Measurements from ENCODE around the gene CRYBA2.

Gene CRYBA2

DNA sequence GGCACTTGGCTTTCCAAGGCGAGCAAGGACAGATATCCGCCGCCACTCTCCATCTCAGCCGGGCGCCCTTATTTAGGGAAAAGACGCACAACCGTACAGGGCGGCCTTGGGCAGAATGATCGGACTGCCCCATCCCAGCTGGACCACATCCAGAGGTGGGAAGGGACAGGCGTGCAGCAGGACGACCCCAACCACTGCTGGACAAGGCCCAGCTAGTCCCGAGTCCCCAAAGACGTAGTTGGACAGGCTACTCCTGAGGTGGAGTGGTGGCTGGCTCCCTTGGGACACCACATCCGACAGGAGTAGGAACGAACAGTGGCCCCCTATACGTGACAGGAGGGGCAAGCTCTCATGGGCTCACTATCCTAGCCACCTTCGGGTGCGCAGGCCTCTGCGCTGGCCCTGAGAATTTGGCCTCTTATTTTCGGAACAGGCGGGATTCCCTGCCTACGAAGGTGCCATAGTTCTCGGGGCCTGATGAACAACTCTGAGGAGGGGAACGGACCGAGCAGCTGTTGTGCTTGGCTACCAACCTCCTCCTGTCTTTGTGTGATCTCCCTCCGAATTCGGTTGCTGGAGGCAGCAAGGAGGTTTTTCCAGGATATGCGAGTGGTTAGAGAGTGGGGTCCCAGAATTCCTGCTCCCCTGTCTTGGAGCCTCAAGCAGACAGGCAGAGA, 10.5 kb downstream of the CRYBA2 start:
- DNase-seq (ENCODE audit: low read depth), result no peak

DNA sequence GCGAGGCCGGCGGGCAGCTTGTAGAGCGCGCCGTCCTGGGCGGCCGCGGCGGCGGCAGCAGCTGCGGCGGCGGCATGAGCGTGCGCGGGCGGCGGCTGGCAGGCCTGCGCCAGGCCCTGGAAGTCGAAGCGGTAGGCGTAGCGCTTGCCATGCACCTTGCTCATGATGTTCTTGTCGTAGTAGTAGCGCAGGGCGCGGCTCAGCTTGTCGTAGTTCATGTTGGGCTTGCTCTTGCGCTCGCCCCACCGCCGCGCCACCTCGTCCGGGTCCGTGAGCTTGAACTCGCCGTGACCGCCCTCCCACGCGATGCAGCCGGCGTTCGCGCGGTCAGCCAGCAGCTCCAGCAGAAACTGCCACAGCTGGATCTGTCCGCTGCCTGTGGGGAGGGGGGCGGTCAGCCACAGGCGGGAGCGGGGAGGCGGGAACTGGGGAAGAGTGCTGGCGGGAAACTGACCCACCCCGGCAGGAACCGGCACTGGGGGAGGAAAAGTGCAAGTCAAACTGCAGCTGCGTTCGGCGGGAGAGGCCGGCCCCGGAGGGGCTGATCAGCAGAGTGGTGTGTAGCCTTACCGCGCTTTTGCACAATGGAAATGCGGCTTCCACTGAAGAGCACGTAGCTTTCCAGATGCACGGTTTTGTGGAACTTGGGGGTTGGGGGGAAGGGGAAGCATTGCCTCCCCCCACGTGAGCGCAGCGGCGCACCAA, 11.2 kb downstream of the CRYBA2 start:
- DNase-seq (ENCODE audit: low read depth), result no peak

DNA sequence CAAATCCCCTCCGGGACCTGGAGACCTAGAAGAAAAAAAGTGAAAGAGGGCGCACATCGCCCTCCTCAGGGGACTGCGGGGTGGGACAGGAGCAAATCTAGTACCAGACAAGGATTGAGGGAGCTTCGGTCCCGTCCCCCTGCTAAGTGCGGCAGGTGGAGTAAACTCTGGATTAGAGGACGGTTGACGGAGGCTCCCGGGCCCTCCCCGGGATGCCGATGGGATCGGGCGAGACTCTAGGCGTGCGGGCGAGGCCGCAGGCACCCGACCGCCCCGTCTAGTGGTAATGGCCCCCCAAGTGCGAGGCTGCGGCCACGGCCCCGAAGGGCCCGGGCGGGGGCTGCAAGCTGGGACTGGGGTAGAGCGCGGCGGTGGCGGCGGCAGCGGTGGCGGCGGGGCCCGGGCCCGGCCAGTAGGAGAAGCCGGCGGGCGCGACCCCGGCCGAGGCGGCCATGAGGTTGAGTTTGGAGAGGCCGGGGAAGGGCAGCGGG, 11.8 kb downstream of the CRYBA2 start:
- no peak for DNase-seq (ENCODE audit: low read depth)

DNA sequence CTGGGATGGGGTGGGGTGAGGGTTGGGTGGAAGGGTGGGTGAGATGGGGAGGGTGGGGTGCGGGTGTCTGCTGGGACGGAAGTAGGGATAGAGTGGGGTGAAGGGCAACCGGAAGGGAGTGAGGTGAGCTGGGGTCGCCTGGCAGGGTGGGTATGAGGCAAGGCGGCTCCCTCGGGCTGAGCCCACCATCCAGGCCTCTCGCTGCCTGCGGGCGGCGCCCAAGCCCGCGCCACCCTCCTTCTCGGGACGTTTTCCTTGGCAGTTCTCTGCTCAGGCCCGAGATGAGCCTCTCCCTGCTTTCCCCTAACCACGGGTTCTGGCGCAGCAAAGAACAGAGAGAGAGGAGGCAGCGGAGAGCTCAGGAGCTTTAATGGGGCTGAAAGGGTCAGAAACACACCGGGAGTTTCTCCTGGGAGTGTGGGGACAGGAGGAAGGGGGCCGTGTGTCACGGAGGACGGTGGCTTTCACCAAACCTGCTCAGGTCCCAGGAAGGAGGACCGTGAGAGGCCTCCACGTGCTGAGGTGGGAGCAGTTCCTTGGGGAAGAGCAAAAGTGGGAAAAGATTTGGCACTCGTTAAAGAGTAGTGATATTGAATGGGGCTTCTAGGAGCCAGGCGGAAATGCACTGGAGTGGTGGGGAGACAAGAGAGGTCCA, 12.4 kb downstream of the CRYBA2 start:
- DNase-seq (ENCODE audit: low read depth), result no peak

DNA sequence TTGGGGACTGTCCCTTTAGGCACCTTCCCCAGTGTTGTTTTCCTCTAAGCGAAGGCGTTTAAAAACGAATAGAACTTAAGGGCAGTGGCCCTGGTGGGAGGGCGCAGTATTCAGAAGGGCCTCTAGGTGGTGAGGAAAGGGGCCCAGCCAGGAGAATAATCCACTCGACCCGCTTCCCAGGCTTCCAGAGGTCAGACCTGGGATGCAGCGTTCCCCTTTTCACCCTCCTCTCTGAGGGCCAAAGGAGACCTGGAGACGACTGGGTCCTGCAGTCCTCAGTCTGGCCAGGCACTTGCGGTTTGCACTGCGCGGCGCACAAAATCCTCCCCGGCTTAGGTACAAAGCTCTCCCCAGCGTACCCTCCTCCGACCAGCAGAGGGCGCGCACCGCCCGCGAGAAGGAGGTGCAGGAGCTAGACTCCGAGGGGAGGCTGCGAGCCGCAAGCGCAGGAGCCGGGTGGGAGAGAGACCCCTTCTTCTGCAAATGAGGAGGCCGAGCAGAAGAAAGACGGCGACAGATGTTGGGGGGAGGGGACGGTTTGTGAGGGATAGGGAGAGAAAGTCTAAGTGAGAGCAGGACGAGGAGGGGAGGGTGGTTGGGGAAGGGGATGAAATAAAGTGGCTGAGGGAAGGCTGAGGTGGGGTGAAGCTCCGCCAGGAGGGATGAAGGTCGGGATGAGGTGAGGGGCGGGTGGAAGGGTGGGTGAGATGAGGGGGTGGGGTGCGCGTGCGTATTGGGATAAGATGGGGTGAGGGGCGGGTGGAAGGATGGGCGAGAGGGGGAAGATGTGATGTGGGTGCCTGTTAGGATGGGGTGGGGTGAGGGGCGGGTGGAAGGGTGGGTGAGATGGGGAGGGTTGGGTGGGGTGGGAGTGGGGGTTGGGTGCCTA, 13.1 kb downstream of the CRYBA2 start:
- DNase-seq (ENCODE audit: low read depth), result peak; percentile 42

DNA sequence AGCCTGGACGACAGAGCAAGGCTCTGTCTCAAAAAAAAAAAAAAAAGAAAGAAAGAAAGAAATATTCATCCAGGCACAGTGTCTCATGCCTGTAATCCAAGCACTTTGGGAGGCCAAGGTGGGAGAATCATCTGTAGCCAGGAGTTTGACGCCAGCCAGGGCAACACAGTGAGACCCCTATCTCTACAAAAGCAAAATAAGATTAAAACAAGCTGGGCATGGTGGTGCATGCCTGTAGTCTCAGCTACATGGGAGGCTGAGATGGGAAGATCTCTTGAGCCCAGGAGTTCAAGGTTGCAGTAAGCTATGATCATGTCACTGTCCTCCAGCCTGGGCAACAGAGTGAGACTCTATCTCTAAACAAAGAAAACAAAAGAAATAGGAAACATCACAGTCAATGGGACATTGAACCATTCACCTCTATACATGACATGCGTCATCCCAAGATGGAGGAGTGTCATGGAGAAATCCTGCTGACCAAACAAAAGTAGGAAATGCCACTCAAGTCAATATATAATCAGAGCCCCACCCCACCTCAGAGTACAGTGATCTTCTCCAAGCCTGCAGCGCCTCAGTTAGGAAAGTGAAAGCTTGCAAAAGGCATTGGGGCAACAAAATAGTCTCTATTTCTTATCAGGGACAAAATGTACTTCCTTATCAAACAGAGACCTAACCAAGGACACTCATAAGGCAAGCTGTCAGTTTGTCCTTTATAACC, 18.0 kb downstream of the CRYBA2 start:
- no peak for DNase-seq (ENCODE audit: low read depth)

DNA sequence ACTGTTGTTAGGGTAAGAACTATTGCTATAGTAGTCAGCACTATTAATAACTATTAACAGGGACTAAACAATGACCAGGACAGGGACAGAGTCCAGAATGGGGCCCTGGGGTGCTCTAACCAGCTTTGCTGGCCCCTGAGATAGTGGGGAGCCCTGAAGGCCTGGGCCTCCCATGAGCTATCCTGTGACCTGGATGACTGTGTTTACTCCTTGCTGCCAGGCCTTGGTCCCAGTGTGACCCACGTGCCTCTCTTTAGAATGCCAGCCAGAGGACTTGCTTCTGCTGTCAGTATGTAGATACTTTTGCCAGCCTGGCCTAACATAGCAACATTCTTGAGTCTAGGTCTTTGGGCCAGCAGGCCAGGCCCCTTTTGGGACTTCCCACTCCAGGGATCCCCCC, 22.3 kb downstream of the CRYBA2 start:
- no peak for DNase-seq (ENCODE audit: low read depth)

DNA sequence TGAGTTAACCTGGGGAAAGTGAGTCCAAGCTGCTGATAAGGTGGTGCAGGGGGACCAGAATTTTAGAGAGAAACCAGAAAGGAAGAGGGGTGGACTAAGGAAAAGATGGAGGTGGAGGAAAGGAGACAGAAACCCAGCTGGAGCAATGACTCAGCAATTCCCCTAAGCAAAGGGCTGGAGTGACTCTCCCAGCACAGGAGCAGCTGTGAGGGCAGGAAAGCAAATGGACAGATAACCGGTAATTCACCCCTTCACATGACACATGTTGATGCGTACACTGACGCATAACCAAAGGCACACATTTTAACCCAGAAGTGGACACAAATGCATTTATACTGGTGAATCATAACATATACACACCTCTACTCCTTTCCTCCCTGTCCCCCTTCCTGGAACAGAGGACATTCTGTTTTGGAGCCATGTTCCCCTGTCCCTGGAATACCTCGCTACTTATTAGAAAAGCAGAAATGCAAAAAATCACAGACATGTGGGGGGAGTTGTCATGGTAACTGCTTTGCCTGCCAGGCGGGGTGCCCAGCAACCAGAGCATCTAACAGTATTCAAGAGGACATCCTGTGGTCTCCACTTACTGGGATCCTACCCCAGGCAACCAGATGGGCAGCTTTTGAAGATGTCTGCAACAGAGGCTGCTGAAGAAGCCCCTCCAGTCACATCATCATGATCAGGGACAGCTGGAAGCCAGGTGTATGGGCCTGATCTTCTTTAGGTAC, 29.0 kb downstream of the CRYBA2 start:
- DNase-seq (ENCODE audit: low read depth), result no peak

DNA sequence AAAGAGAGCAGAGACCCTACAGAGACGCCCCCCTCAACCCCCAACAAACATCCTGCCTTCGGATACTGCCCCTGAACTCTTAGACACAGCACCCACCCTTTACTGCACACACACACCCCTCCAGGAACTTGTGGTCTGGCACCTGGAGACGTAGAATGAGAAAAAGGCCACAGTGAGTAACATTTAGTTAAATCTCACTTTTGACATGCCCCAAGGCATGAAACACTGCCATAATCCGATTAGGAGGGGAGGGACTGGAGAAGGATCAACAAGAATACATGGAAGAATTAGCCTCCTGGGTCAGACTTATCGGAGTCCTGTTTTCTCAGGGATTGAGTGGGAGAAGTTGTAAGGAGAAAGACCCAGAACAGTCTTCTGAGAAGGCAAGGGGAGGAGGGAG, 29.6 kb downstream of the CRYBA2 start:
- no peak for DNase-seq (ENCODE audit: low read depth)

DNA sequence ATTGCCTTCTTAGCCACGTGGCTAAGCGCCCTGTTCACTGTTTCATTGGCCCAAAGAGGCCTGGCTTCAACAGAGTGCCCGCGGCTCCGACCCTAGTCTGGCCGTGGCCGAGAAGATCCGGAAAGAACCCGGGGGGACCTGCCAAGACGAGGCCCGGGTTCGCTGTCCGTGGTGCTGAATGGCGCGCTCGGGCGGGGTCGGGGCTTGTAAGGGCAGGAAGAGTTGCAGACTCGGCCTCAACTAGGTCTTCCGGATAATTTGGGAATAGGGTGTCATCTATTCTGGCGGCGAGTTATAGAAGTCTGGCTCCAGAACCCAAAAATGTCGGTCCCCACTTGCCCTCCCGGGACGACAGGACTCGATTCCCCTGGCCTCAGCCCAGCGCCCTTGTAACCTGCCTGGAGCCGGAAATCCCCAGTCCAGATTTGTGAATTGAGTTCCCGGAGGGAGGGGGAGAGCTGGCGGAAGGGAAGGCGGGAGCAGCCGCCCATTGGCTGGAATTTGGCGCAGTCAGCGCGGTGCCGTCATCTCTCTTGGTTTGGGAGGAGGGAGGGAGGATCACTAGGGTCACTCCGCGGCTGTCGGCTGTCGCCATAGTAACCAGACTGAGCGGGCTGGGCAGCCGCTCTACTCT, 30.2 kb downstream of the CRYBA2 start:
- no peak for DNase-seq (ENCODE audit: low read depth)

DNA sequence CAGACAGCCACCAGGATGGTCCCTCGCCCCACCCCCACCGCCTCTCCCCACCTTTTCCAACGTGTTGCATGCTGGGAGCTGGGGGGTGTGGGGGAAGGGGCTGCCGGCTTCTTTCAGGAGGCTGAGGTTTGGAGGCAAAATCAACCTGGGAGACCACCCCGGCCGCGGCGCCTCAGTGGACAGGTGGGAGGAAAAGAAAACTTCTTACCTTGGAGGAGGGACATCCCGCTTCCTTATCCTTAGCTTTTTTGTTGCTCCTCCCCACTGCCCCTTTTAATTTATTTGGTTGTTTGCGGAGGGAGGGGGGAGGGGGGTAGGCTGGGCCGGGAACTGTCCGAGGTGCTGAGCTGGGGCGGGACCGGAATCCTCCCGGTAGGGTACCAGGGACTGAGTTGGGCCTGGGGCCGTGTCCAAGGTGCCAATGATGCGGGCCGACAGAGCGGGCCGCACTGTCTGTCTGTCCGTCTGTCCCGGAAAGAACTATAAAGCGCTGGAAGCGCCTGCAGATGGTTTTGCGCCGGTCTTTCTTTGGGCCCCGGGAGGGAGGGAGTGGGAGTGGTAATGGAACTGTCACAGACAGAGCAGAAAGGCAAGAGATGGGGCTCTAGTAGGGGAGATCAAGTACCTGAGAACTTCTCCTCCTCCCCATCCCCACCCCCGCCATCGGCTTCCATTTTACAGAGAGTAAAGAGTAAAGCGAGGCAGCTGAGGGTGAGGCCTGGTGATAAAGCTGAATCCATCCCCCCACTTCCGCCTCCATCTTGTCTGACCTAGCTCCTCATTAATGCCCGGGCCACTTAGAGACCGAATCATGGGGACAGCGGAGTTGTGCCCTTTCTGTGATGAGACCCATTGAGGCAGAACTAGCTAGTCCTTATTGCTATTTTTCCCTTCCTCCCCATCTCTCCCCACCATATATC, 31.3 kb downstream of the CRYBA2 start:
- DNase-seq (ENCODE audit: low read depth), result no peak

DNA sequence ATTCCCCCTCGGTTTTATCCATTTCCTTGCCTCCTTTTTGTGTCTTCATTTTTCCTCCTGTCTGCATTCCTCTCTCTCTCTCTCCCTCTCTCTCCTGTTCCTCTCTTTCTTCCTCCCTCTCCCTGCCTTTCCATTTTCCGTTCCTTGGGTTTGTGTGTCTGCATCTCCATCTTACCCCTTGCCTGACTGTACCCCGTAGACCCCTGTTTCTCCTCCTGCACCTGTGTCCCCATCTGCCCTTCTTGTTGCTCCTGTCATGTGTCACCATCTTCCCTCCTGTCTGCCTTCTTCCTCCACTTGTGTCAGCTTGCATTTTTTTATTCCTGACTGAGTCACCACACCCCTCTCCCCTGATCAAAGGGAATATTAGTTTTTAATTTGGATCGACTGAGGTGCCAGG, 32.0 kb downstream of the CRYBA2 start:
- no peak for DNase-seq (ENCODE audit: low read depth)

DNA sequence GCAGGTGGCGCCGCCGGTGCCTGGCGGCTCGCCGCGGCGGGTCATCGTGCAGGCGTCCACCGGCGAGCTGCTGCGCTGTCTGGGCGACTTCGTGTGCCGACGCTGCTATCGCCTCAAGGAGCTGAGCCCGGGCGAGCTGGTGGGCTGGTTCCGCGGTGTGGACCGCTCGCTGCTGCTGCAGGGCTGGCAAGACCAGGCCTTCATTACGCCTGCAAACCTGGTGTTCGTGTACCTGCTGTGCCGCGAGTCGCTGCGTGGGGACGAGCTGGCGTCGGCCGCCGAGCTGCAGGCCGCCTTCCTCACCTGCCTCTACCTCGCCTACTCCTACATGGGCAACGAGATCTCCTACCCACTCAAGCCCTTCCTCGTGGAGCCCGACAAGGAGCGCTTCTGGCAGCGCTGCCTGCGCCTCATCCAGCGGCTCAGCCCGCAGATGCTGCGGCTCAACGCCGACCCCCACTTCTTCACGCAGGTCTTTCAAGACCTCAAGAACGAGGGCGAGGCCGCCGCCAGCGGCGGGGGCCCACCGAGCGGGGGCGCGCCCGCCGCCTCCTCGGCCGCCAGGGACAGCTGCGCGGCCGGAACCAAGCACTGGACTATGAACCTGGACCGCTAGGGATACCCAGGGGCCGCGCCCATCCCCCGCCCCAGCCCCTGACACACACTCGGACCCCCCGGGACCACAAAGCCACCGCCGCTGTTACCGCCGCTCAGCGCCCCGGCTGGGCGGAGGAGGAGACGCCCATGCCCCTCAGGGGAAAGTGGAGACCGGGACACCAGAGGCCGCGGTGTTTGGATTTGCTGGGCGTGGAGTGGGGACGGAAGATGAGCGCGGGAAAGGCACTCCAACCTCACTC, 32.7 kb downstream of the CRYBA2 start:
- no peak for DNase-seq (ENCODE audit: low read depth)

DNA sequence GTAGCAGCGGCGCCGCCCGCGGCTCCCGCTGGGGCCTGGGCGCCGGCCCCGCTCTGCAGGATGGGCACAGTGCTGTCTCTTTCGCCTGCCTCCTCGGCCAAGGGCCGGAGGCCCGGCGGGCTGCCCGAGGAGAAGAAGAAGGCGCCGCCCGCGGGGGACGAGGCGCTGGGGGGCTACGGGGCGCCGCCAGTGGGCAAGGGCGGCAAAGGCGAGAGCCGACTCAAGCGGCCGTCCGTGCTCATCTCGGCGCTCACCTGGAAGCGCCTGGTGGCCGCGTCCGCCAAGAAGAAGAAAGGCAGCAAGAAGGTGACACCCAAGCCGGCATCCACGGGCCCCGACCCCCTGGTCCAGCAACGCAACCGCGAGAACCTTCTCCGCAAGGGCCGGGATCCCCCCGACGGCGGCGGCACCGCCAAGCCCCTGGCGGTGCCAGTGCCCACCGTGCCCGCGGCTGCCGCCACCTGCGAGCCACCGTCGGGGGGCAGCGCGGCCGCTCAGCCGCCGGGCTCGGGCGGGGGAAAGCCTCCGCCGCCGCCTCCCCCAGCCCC, 33.4 kb downstream of the CRYBA2 start:
- no peak for DNase-seq (ENCODE audit: low read depth)

DNA sequence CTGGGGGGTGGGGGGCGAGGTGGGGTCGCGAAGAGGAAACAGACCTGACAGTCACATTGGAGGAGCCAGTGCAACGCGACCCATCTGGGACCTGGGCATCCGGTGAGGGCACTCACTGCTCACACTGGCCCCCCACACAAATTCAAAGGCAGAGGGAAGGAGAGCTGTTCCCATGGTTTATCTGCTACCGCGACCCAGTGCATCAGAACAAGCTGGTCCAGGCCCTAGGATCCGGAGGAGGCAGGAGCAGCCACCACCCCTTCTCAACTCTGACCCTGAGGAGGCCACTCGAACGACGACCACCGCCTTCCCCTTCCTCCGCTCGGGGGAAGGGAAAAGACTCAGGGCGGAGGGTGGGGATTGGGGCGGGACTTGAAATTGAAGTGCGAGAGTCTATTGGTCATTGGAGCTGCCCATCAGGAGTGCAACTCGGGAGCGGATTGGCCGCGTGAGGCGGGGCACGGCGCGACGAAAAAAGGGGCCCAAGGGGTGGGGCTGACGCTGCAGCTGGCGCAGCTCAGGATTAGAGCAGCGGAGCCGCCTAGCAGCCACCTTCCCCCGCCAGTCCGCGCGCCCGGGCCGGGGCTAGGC, 34.0 kb downstream of the CRYBA2 start, which contains the start of gene CDK5R2:
Gene CDK5R2 (plus strand): TSS at position 526 of the 591 bp plus-strand sequence. CDS start 155 bp downstream, outside the sequence.
- DNase-seq (ENCODE audit: low read depth), result peak; percentile 40

DNA sequence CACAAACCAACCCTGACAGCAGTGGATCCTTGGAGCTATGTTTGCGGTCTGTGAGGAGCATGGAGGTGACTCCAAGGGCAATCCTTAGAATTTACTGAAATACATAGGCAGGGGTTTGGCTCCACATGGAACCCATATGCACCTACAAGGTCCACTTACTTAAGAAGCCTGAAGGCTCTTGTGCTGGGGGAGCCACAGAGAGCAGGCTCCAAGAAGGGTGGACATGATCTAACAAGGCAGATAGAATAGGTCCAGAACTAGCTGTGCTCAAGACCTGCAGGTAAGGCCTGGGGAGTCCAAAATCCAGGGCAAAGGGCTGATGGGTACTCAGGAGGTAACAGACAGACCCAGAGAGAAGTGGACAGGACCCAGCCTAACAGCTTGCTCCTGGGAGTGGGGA, 34.9 kb downstream of the CRYBA2 start:
- no peak for DNase-seq (ENCODE audit: low read depth)

DNA sequence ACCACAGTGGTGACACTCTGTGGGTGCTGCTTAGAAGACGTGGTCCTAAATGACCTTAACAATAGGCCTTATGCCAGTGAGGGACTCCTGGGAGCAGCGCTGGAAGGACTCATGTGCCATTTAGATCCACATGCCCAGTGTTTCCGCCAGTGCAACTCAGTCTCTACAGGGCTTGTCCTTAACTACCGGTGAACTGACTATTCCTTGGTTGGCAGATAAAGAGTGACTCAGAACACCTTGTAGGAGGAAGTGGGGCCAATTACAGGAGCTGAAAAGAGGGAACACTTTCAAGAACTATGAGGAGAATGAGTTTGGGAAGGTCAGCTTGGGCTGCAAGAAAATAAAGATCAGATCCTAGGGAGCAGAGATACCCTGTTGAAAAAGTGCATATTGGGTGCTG, 35.6 kb downstream of the CRYBA2 start:
- no peak for DNase-seq (ENCODE audit: low read depth)
